GM08714 (cell line): ENCODE results near the gene BAIAP2.

ENCODE experiments used
- H3K4me3 ChIP-seq: fragments of 200-500 bp; sonication (Bioruptor generic); 2 replicates; pipeline ENCODE4 v1.5.1; 2014; ENCODE audit warnings: mild to moderate bottlenecking, low read length, inconsistent platforms
- ZNF274 ChIP-seq: IDR thresholded peaks from 2 replicates; pipeline ENCODE4 v1.6.1; 2012; ENCODE audit warnings: mild to moderate bottlenecking, low read depth, low read length

Gene BAIAP2

GRCh38 chr17:81044764-81045589 is 10.0 kb downstream of the BAIAP2 start:
- no peak overlapping the region for H3K4me3 ChIP-seq
- no peak for TF ChIP-seq ZNF274

- H3K4me3 ChIP-seq = no peak overlapping the region
- TF ChIP-seq ZNF274 = no peak
Observed at GRCh38 chr17:81045590-81046095, 10.7 kb downstream of the BAIAP2 start.

GRCh38 chr17:81046132-81046769 is 11.3 kb downstream of the BAIAP2 start:
- no peak for TF ChIP-seq ZNF274
- no peak overlapping the region for H3K4me3 ChIP-seq

DNA sequence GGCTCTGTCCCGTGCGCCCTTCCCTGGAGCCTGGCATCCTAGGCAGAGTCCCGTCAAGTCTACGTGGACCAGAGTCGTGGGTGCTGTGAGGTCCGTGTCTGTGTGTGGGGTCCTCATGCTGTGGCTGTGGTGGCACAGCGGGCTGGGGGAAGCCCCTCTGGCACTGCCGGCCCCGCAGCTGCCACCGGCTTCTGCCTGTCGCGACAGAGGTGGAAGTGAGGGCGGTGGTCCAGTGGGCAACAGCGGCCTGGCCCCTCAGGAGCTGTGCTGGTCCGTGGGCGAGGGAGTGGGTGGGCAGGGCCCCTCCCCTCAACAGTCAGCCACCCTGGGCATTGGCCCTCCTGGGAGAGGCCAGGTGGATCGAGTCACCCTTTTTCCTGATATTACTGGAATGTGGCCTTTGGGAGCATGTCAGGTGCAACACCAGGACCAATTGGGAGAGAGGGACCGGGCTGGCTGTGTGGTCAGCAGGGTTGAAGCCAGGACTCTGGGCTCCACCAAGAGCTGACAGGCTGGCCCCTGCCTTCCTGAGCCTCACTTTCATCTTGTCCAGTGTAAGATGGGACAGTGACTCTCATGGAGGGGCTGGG is 11.9 kb downstream of the BAIAP2 start:
- no peak overlapping the region for H3K4me3 ChIP-seq
- no peak for TF ChIP-seq ZNF274

DNA sequence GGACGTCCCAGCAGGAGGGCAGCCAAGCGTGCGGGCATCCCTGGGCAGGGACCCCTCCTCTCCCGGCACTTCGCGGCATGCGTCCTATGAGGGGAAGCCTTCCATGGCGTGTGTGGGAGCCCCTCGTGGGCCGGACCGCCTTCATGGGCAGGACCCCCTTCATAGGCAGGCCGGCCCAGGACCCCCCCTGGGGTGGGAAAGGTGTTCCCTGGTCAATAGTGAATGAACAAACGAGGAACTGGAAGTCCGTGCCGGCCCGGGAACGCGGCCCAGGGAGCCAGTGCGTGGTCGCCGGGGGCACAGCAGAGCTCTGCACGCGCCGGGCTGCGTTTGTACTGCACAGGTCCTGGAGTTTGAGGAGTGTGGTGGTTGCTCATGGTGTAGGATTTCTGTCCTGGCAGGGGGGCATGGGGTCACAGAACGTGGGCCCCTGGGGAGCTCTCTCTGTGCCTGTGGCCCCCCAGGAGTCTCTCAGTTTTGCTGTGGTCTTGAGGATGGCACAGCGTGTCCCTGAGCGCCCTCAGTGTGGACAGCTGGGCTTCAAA is 13.9 kb downstream of the BAIAP2 start:
- H3K4me3 ChIP-seq = no peak overlapping the region
- TF ChIP-seq ZNF274 = no peak

- H3K4me3 ChIP-seq = no peak overlapping the region
- TF ChIP-seq ZNF274 = no peak
Observed at GRCh38 chr17:81049372-81049911, 14.5 kb downstream of the BAIAP2 start.

DNA sequence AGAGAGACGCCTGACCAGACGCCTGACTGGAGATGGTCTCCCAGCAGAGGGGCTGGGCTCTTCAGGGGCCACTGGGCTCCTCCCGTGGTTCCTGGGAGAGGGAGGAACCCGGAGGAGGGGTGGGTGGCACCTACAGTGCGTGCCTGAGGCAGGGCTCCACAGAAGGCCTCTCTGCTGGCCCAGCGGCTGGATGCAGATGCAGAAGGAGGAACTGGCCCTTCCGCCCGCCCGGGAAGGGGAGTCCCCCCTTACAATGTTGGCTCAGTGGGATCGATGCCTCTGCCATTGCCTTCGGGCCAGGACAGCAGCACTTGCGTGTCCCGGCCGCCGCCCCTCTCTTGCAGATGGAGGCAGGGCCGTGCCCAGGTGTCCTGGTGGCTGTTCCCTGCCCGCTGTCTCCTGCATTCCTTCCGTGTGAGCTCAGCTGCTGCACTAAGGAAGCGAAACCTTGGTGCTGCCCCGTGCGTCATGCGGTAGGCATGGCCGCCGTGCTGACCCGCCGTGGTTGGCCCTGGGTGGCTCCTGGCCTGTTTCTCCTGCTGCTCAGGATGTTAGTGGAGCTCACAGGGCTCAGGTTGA is 15.1 kb downstream of the BAIAP2 start:
- no peak overlapping the region for H3K4me3 ChIP-seq

GRCh38 chr17:81050645-81051625 is 16.0 kb downstream of the BAIAP2 start:
- TF ChIP-seq ZNF274 = no peak

More for the DNA sequence above, 15.1 kb downstream of the BAIAP2 start:
- no peak for TF ChIP-seq ZNF274

DNA sequence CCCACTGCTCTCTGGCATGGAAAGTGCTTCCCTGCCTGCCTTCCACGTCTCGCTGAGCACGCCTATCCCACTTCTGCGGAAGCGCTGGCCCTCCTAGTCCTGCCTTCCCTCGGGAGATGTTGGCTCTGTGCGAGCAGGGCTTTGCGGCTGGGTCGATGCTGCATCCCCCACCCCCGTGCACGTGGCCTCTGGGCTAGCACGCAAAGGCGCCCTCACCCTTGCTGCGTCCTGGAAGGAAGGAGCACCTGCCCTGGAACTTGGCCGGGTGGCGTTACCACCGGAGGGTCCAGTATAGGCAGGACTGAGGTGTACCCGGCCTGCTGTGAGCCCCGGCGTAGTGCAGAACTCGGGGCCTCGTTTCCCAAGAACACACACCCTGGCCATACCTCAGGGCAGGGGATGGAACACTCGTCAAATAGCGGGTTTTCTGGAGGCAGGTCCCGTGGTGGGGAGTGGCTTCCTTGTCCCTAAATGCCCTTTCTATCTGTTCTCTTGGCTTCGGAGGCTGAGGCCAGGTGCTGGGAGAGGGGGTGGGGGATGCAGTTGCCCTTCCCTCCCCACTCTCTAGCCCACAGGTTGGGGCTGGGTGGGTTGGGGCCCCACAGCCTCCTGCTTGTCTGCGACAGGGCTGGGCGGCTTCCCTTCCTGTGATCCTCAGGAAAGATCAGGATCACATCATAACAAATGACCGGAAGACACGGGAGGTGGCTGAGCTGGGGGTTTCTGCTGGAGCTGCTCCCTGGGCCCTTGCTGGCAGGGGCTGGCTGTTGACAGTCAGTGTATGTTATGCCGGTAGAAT is 17.4 kb downstream of the BAIAP2 start:
- no peak for TF ChIP-seq ZNF274
- no peak overlapping the region for H3K4me3 ChIP-seq

More at GRCh38 chr17:81050645-81051625, 16.0 kb downstream of the BAIAP2 start:
- H3K4me3 ChIP-seq = no peak overlapping the region

DNA sequence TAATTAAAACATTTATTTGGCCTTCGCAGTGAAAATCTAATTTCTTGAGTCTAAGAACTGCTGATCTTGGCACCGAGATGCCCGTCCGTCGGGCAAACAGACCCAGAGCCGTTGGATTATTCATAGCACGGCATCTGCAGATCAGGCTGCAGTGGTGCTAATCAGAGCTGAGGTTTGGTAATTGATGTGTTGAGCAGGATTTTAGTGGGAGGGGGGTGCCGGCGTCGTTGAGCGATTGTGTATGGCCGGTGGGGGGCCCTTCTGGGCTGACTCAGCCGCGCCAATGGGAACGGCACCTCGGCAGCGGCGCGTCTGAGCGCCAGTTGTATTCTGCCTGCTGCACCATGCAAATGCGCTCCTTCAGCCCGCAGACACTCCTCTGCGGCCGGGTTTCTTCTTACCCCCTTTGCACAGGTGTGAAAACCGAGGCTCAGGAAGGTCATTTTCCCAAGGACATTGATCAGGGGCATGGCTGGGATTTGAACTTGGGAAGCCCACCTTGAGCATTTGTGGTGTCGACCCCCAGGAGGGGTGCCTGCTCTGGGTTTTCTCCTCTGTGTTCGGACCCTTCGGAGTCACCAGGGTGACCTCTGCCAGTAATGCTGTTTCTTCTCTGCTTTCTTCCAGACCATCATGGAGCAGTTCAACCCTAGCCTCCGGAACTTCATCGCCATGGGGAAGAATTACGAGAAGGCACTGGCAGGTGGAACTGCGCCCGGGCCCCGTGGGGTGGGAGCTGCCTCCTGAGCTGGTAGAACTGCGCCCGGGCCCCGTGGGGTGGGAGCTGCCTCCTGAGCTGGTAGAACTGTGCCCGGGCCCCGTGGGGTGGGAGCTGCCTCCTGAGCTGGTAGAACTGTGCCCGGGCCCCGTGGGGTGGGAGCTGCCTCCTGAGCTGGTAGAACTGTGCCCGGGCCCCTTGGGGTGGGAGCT is 18.4 kb downstream of the BAIAP2 start:
- TF ChIP-seq ZNF274 = no peak
- no peak overlapping the region for H3K4me3 ChIP-seq

- no peak for TF ChIP-seq ZNF274
- no peak overlapping the region for H3K4me3 ChIP-seq
Observed at GRCh38 chr17:81054308-81054707, 19.4 kb downstream of the BAIAP2 start.
